Body of pancreas (tissue), 4 donors: ENCODE data around the gene LRRC37A. TPM values are rescaled to one million over a fixed set of nuclear protein-coding genes. Genes with fewer than 3 reads are reported as not detected.
"Not testable (repeated sequence)": the region's sequence is repeated elsewhere in the genome, so short reads cannot be mapped to it uniquely, and the experiment has no call there.

Experiments
- ATAC-seq: fragments of 150-250 bp; one replicate; pipeline ENCODE4 v1.9.1; 2016
- DNase-seq, 4 donors: peaks; one replicate each; pipeline ENCODE4 v3.0.0-alpha.2; 2019
- H3K27ac ChIP-seq, 4 donors: fragments of 200-600 bp; sonication (generic); 1 replicate in 3 of 4; 2 replicates in 1 of 4; pipeline versions ENCODE4 v1.5.1 to v1.6.1; 2016 to 2019; ENCODE audit warnings: mild to moderate bottlenecking in 1 of 4, mixed read lengths in 1 of 4, moderate library complexity in 1 of 4
- H3K27me3 ChIP-seq, 2 donors: fragments of 200-600 bp; sonication (generic); one replicate each; pipeline ENCODE4 v1.6.0; 2016; ENCODE audit warnings: mild to moderate bottlenecking in 1 of 2
- H3K36me3 ChIP-seq, 2 donors: fragments of 200-600 bp; sonication (generic); replicated peaks in 1 of 2; 2 replicates each; pipeline ENCODE4 v1.5.1; 2016; ENCODE audit warnings: low read depth in 2 of 2; ENCODE audit not compliant: insufficient read depth in 1 of 2
- H3K4me1 ChIP-seq: fragments of 200-600 bp; sonication (generic); one replicate; pipeline ENCODE4 v1.6.0; 2016
- H3K4me3 ChIP-seq, 2 donors: fragments of 200-600 bp; sonication (generic); 1 replicate in 1 of 2; 2 replicates in 1 of 2; pipeline ENCODE4 v1.5.1; 2016 to 2019
- H3K9me3 ChIP-seq, 3 donors: fragments of 200-600 bp; sonication (generic); 1 replicate in 2 of 3; 2 replicates in 1 of 3; pipeline ENCODE4 v1.5.1; 2016
- CTCF ChIP-seq, 7 experiments: fragments of 450-650 bp in 4 of 7; fragments of 200-600 bp in 3 of 7; sonication (generic) in 3 of 7; IDR thresholded peaks; one replicate each; pipeline ENCODE4 v1.5.1; 2016 to 2019; ENCODE audit warnings: antibody characterized with exemption in 7 of 7
- POLR2A ChIP-seq, 3 donors: fragments of 450-650 bp; IDR thresholded peaks; one replicate each; pipeline ENCODE4 v1.6.1; 2016; ENCODE audit warnings: antibody characterized with exemption in 3 of 3, mild to moderate bottlenecking in 2 of 3
- WGBS, 2 donors: methylation state at CpG; one replicate each; pipeline ENCODE4 v1.1.5; 2017; 5-methylcytosine and 5-hydroxymethylcytosine counted together
- intact Hi-C: fragments of 100-400 bp; cut with DNase I; formaldehyde crosslinking; loops from one replicate; pipeline ENCODE4 v1.15.1; 2023
- total RNA-seq, 2 donors: library from RNA; depleted of rRNA; stranded (reverse); fragments of >200 nt; gene quantifications; one replicate each; pipeline ENCODE4 v1.1.0, GENCODE V29; 2016

LRRC37A gene
- total RNA-seq, 2 donors from 2014 or later = 0.78 to 0.99 TPM

GRCh38 chr17:46262271-46262670 is 32.7 kb upstream of the LRRC37A start:
- H3K9me3 ChIP-seq = no peaks in the 10 kb centered on the region
- H3K27me3 ChIP-seq = no peaks in the 10 kb centered on the region
- intact Hi-C loops = no loop called here
- ATAC-seq (no peak), DNase-seq (no peak)
- peaks cover 18% of the 10 kb centered on the region for H3K4me1 ChIP-seq
- 96 to 99% methylated on average over 8 of the region's 8 CpGs for WGBS, 2 donors
- no peaks in the 10 kb centered on the region for H3K36me3 ChIP-seq
- no peak overlapping the region for H3K4me3 ChIP-seq
- H3K27ac ChIP-seq = no peak overlapping the region
- no peak for TF ChIP-seq CTCF (IDR thresholded peaks at IDR 0.05)

GRCh38 chr17:46264456-46265198 is 30.3 kb upstream of the LRRC37A start:
- TF ChIP-seq POLR2A (IDR thresholded peaks at IDR 0.05) (no peak), CTCF (IDR thresholded peaks at IDR 0.05) (no peak)
- H3K36me3 ChIP-seq = no peaks in the 10 kb centered on the region
- peaks cover 33% of the 10 kb centered on the region for H3K4me1 ChIP-seq
- 48 to 61% methylated on average over 3 of the region's 3 CpGs for WGBS, 2 donors
- H3K4me3 ChIP-seq = no peak overlapping the region
- no peak for ATAC-seq
- intact Hi-C loops = no loop called here
- H3K27me3 ChIP-seq = no peaks in the 10 kb centered on the region
- H3K9me3 ChIP-seq = no peaks in the 10 kb centered on the region
- H3K27ac ChIP-seq = peak overlapping the region in 3 of 4 donors; percentile 16 to 66 (median 48)
- no peak for DNase-seq

- H3K9me3 ChIP-seq, H3K27me3 ChIP-seq, H3K4me3 ChIP-seq, ATAC-seq, intact Hi-C loops, H3K36me3 ChIP-seq: not testable (repeated sequence)
- H3K4me1 ChIP-seq = peaks cover 32% of the 10 kb centered on the region
- peak overlapping the region; percentile 90 to 97 (median 95) for H3K27ac ChIP-seq
- WGBS, 2 donors = 29 to 39% methylated on average over 14 to 21 of the region's 21 CpGs
- peak in 1 of 4 donors; percentile 19 for DNase-seq
Measured at GRCh38 chr17:46266063-46266655, 28.8 kb upstream of the LRRC37A start.

- H3K4me3 ChIP-seq = peak overlapping the region; percentile 21 to 57
Measured at GRCh38 chr17:46266656-46267544, 28.0 kb upstream of the LRRC37A start.

More at GRCh38 chr17:46266656-46267544, 28.0 kb upstream of the LRRC37A start:
- H3K4me1 ChIP-seq = peaks cover 32% of the 10 kb centered on the region
- intact Hi-C loops = no loop called here
- no peaks in the 10 kb centered on the region for H3K9me3 ChIP-seq
- peak; percentile 86 to 92 (median 87) for DNase-seq
- TF ChIP-seq CTCF (IDR thresholded peaks at IDR 0.05) (peak in 2 of 7 experiments; percentile 1 to 24), POLR2A (IDR thresholded peaks at IDR 0.05) (peak; percentile 85 to 89 (median 86))
- ATAC-seq = peak; percentile 95
- H3K27me3 ChIP-seq = no peaks in the 10 kb centered on the region
- peak overlapping the region; percentile 90 to 97 (median 95) for H3K27ac ChIP-seq
- no peaks in the 10 kb centered on the region for H3K36me3 ChIP-seq
- 0 to 1% methylated on average over 6 to 111 of the region's 116 CpGs for WGBS, 2 donors
